ENCODE results near the gene ERVW-1.

DNA sequence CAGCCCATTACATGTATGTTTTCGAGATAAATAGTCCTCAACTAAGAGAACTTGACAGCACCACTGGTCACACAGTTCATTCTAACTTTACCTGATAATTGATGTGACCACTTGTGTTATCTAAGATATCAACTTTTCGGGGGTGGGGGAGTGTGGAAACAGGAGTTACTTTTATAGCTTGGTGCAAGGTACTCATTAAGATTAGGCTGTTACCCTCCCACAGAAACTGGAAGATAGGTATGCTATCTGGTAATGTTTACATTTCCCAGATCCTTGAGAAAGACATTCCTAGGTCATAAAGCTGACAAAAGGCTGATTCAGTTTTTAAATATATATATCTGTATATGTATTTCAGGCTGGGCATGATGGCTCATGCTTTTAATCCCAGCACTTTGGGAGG lies 11.1 kb downstream of the ERVW-1 start:
- TF ChIP-seq, protein P1, sequence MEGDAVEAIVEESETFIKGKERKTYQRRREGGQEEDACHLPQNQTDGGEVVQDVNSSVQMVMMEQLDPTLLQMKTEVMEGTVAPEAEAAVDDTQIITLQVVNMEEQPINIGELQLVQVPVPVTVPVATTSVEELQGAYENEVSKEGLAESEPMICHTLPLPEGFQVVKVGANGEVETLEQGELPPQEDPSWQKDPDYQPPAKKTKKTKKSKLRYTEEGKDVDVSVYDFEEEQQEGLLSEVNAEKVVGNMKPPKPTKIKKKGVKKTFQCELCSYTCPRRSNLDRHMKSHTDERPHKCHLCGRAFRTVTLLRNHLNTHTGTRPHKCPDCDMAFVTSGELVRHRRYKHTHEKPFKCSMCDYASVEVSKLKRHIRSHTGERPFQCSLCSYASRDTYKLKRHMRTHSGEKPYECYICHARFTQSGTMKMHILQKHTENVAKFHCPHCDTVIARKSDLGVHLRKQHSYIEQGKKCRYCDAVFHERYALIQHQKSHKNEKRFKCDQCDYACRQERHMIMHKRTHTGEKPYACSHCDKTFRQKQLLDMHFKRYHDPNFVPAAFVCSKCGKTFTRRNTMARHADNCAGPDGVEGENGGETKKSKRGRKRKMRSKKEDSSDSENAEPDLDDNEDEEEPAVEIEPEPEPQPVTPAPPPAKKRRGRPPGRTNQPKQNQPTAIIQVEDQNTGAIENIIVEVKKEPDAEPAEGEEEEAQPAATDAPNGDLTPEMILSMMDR (IDR thresholded peaks at IDR 0.05; ENCODE audit: low read length) = no peak
- no peak for TF ChIP-seq EZH2 (IDR thresholded peaks at IDR 0.05; ENCODE audit: borderline replicate concordance, low read length)

Measured in OCI-LY1 (cell line).